Omental fat pad (tissue), 4 donors: Measurements from ENCODE around the gene CDK5R1. TPM values are rescaled to one million over a fixed set of nuclear protein-coding genes. Genes with fewer than 3 reads are reported as not detected.
A peak's percentile ranks its signal among the peaks of the same experiment; 100 is the strongest.

Experiments
- ATAC-seq: fragments of 150-250 bp; one replicate; pipeline ENCODE4 v1.9.1; 2016; ENCODE audit warnings: mild to moderate bottlenecking, moderate library complexity; ENCODE audit not compliant: low FRiP score
- DNase-seq: peaks from one replicate; pipeline ENCODE4 v3.0.0-alpha.2; 2019; ENCODE audit warnings: low spot score
- CTCF ChIP-seq, 3 donors: fragments of 450-650 bp; IDR thresholded peaks; one replicate each; pipeline ENCODE4 v1.5.1; 2016 to 2017; ENCODE audit warnings: antibody characterized with exemption in 3 of 3, mild to moderate bottlenecking in 3 of 3, moderate library complexity in 2 of 3
- total RNA-seq, 4 donors: library from RNA; depleted of rRNA; stranded (reverse); fragments of >200 nt; gene quantifications; one replicate each; pipeline ENCODE4 v1.1.0, GENCODE V29; 2016

The CDK5R1 gene
- total RNA-seq, 4 donors from 2014 or later: 1.1 to 2.6 (median 1.8) TPM

- no peak for TF ChIP-seq CTCF (IDR thresholded peaks at IDR 0.05)
- DNase-seq: no peak
Measured at GRCh38 chr17:32487473-32488176, 832 bp downstream of the CDK5R1 start.

GRCh38 chr17:32488177-32488542, 1.4 kb downstream of the CDK5R1 start:
- no peak for DNase-seq
- TF ChIP-seq CTCF (IDR thresholded peaks at IDR 0.05): no peak
- no peak for ATAC-seq

More at GRCh38 chr17:32487473-32488176, 832 bp downstream of the CDK5R1 start:
- peak; percentile 5 for ATAC-seq

GRCh38 chr17:32488604-32489180, 1.9 kb downstream of the CDK5R1 start:
- no peak for TF ChIP-seq CTCF (IDR thresholded peaks at IDR 0.05)
- no peak for DNase-seq
- ATAC-seq: no peak

GRCh38 chr17:32489320-32490100, 2.7 kb downstream of the CDK5R1 start:
- ATAC-seq: no peak

GRCh38 chr17:32490101-32490482, 3.3 kb downstream of the CDK5R1 start:
- DNase-seq (no peak), ATAC-seq (no peak)
- TF ChIP-seq CTCF (IDR thresholded peaks at IDR 0.05): no peak

More at GRCh38 chr17:32489320-32490100, 2.7 kb downstream of the CDK5R1 start:
- no peak for TF ChIP-seq CTCF (IDR thresholded peaks at IDR 0.05)
- no peak for DNase-seq

- ATAC-seq: no peak
- no peak for DNase-seq
- TF ChIP-seq CTCF (IDR thresholded peaks at IDR 0.05): no peak
Measured at GRCh38 chr17:32491371-32492263, 4.8 kb downstream of the CDK5R1 start.
